Rectal smooth muscle tissue (tissue), 1 donor: ENCODE data around the gene ASXL1.
"Not testable (repeated sequence)": the region's sequence is repeated elsewhere in the genome, so short reads cannot be mapped to it uniquely, and the experiment has no call there.

Experiments used
- H3K27ac ChIP-seq: one replicate; pipeline ENCODE4 v1.7.0; 2013; ENCODE audit warnings: low read depth, low read length, inconsistent platforms
- H3K27me3 ChIP-seq: one replicate; pipeline ENCODE4 v1.7.0; 2013; ENCODE audit warnings: low read length; ENCODE audit not compliant: control insufficient read depth, insufficient read depth
- H3K36me3 ChIP-seq: one replicate; pipeline ENCODE4 v1.7.0; 2013; ENCODE audit warnings: low read length; ENCODE audit not compliant: control insufficient read depth, insufficient read depth
- H3K4me1 ChIP-seq: one replicate; pipeline ENCODE4 v1.7.0; 2013; ENCODE audit warnings: low read length; ENCODE audit not compliant: control insufficient read depth, insufficient read depth
- H3K4me3 ChIP-seq: one replicate; pipeline ENCODE4 v1.7.0; 2013; ENCODE audit warnings: low read length
- H3K9ac ChIP-seq: one replicate; pipeline ENCODE4 v1.7.0; 2013; ENCODE audit warnings: low read length

ASXL1 gene

DNA sequence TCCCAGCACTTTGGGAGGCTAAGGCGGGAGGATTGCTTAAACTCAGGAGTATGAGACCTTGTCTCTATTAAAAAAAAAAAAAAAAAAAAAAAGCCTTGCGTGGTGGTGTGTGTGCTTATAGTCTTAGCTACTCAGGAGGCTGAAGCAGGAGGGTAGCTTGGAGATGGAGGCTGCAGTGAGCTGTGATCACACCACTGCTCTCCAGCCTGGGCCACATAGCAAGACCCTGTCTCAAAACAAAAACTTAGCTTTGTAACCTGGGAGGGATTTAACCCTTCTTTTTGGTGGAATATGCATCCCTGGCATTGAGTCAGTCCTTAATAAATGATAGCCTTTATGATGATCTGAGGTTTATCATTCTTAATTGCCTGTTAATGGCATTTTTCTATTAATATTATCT lies 12.8 kb downstream of the ASXL1 start:
- no peak overlapping the region for H3K27ac ChIP-seq
- H3K36me3 ChIP-seq: no peaks in the 10 kb centered on the region
- H3K4me1 ChIP-seq: peaks cover 5% of the 10 kb centered on the region
- H3K4me3 ChIP-seq: no peak overlapping the region
- no peak overlapping the region for H3K9ac ChIP-seq
- no peaks in the 10 kb centered on the region for H3K27me3 ChIP-seq

DNA sequence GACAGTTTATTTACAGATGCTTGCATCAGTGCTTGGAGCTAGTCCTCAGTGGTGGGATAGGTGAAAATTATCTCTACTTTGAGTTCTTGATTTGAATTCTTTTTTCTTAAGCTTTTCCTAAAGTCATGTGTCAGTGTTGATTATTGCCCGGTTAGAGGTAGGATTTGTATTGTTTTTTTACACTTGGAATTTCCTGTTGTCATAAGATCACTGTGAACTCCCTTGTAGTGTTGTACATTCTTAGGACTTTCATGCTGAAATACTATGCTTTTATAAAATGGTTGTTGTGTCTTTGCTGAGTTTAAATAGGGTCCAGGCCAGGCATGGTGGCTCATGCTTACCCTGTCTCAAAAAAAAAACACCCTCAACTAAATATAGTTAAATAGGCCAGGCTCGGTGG lies 20.3 kb downstream of the ASXL1 start:
- H3K27ac ChIP-seq: no peak overlapping the region
- no peak overlapping the region for H3K9ac ChIP-seq
- H3K27me3 ChIP-seq: no peaks in the 10 kb centered on the region
- H3K4me3 ChIP-seq: no peak overlapping the region
- H3K36me3 ChIP-seq: no peaks in the 10 kb centered on the region
- no peaks in the 10 kb centered on the region for H3K4me1 ChIP-seq

DNA sequence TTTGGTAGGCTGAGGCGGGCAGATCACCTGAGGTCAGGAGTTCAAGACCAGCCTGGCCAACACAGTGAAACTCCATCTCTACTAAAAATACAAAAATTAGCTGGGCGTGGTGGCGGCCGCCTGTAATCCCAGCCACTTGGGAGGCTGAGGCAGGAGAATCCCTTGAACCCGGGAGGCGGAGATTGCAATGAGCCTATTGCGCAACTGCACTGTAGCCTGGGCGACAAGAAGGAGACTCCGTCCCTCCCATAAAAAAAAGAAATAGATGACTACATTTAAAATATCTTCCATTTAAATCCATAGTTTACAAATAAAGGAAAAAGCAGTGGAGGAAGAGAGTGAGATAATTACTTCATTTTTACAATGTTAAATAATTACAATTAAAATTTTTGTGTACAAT lies 21.9 kb downstream of the ASXL1 start:
- H3K27ac ChIP-seq, H3K9ac ChIP-seq, H3K4me3 ChIP-seq, H3K27me3 ChIP-seq, H3K36me3 ChIP-seq, H3K4me1 ChIP-seq: not testable (repeated sequence)

DNA sequence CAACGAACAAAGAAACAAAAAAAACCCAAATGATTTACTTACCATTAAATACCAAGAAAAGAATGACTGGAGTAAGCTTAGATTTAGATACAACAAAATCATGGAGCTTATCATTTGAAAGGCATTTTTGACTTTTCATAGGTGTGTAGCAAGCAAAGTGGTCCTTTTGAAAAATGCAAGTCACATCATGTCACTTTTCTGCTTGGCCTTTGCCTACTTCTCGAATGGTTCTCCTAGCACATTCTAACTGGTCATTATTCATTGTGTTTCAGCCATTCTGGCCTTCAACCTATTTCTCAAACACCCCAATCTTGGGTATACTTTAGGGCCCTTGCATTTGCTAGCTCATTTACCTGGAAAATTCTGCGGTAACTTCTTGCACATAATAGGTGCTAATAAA lies 22.6 kb downstream of the ASXL1 start:
- no peak overlapping the region for H3K27ac ChIP-seq

DNA sequence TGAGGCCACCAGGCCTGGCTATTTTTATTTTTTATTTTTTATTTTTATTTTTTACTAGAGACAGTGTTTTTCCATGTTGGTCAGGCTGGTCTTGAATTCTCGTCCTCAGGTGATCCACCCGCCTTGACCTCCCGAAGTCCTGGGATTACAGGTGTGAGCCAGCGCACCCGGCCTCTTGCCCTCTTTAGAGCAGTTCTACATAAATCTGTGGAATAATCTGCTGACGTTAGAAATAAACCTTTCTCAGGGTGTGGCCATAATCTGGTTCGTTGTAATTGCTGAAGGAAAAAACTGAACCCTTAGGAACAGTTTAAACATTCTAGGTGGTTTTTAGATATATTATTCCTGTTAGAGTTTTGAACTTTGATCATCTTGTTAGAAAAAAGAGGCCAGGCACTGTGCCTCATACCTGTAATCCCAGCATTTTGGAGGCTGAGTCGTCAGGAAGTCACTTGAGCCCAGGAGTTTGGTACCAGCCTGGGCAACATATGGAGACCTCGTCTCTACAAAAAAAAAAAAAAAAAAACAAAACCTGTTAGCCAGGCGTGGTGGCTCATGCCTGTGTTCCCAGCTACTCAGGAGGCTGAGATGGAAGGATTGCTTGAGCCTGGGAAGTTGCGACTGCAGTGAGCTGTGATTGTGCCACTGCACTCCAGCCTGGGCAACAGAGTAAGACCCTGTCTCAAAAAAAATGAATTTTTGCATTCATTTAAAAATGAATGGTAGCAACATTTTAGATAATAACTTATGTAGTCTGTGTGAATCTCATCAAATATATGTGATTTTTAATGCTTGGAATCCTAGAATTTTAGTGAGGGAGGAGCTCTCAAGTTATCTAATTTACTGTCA lies 24.2 kb downstream of the ASXL1 start:
- no peaks in the 10 kb centered on the region for H3K4me1 ChIP-seq
- no peaks in the 10 kb centered on the region for H3K36me3 ChIP-seq
- no peaks in the 10 kb centered on the region for H3K27me3 ChIP-seq
- H3K27ac ChIP-seq: no peak overlapping the region
- H3K9ac ChIP-seq: no peak overlapping the region
- no peak overlapping the region for H3K4me3 ChIP-seq

More for the DNA sequence above, 22.6 kb downstream of the ASXL1 start:
- Histone ChIP-seq H3K4me3 (no peak overlapping the region), H3K4me1 (no peaks in the 10 kb centered on the region), H3K9ac (no peak overlapping the region), H3K36me3 (no peaks in the 10 kb centered on the region), H3K27me3 (no peaks in the 10 kb centered on the region)

DNA sequence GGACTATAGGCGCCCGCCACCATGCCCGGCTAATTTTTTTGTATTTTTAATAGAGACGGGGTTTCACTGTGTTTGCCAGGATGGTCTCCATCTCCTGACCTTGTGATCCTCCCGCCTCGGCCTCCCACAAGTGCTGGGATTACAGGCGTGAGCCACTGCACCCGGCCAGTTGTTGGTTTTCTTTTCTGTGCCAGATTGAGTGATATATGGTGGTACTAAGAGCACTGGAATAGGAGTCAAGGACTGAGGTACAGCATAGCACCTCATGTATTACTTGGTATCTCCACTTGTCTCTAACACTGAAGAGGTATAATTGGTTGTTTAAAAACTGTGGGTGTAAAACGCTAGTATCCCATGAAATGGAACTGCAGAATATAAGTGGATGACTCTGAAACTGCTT lies 25.3 kb downstream of the ASXL1 start:
- H3K4me3 ChIP-seq, H3K27ac ChIP-seq, H3K27me3 ChIP-seq, H3K36me3 ChIP-seq, H3K9ac ChIP-seq, H3K4me1 ChIP-seq: not testable (repeated sequence)

DNA sequence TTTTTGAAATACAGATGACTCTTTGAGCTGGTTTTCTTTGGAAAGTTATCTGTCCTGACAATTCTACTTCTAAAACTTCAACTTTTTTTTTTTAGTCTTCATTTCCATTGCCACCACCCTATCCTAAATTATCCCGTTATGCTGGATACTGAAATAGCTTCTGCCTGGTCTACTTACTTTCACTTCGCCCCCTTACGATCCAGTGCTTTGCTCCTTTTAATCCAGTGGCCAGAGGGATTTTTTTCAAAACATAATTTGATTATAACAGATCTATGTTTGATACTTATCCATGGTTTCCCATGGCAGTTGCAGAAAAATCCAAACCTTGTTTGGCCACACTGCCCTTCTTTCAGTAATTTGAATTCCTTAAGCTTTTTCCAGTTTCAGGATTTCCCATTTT lies 27.4 kb downstream of the ASXL1 start:
- no peak overlapping the region for H3K9ac ChIP-seq
- H3K4me3 ChIP-seq: no peak overlapping the region
- no peaks in the 10 kb centered on the region for H3K4me1 ChIP-seq
- H3K36me3 ChIP-seq: no peaks in the 10 kb centered on the region
- no peaks in the 10 kb centered on the region for H3K27me3 ChIP-seq
- H3K27ac ChIP-seq: peak overlapping the region; percentile 47

DNA sequence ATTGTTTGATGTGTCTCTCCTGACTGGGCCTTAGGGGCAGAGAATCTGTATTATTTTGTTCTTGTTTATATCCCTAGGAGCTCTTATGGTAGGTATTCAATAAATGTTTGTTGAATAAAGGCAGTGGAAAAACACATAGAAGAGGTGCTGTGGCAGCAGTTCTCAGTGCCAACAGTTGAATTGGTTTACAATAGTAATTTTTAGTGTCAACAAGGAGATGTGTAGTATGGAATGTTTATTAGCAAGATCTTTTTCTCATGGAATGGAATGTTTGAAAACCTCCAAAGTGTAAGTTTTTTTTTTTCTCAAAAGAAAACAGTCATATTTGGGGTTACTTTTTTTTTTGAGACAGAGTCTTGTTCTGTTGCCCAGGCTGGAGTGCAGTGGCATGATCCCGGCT lies 28.0 kb downstream of the ASXL1 start:
- H3K4me1 ChIP-seq: no peaks in the 10 kb centered on the region
- H3K4me3 ChIP-seq: no peak overlapping the region
- H3K27ac ChIP-seq: peak overlapping the region; percentile 47

DNA sequence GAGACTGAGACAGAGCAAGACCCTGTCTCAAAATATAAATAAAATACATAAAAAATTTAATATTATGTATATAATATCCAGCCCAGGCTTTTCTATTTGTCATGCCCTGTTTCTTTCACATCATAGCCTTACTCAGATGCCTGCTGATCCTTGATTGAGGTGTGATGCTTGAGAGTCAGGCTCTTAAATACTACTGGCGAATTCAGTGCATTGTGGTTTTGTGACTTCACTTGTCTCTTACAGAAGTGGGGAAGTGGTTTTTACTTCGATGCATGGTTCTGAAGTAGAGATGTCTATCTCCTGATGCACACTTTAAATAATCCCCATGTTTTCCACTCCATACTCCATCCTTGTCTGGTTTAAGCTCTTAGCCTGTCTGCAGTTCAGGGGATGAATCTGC lies 29.1 kb downstream of the ASXL1 start:
- no peak overlapping the region for H3K4me3 ChIP-seq
- no peak overlapping the region for H3K27ac ChIP-seq
- H3K9ac ChIP-seq: no peak overlapping the region
- H3K27me3 ChIP-seq: no peaks in the 10 kb centered on the region
- no peaks in the 10 kb centered on the region for H3K4me1 ChIP-seq
- no peaks in the 10 kb centered on the region for H3K36me3 ChIP-seq

More for the DNA sequence above, 28.0 kb downstream of the ASXL1 start:
- Histone ChIP-seq H3K9ac (no peak overlapping the region), H3K36me3 (no peaks in the 10 kb centered on the region), H3K27me3 (no peaks in the 10 kb centered on the region)

DNA sequence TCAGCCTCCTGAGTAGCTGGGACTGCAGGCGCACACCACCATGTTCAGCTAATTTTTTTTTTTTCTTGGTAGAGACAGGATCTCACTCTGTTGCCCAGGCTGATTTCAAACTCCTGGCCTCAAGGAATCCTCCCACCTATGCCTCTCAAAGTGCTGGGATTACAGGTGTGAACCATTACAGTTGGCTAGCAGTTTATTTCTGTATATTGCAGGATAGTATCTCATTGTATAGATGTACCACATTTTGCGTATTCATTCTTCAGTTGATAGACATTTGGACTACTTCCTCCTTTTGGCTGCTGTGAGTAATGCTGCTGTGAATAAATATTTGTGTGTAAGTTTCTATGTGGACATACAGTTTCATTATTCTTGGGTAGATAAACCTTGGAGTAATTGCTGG lies 32.9 kb downstream of the ASXL1 start:
- H3K4me3 ChIP-seq: no peak overlapping the region
- H3K27me3 ChIP-seq: no peaks in the 10 kb centered on the region
- no peak overlapping the region for H3K9ac ChIP-seq
- H3K27ac ChIP-seq: no peak overlapping the region
- H3K4me1 ChIP-seq: no peaks in the 10 kb centered on the region
- no peaks in the 10 kb centered on the region for H3K36me3 ChIP-seq

DNA sequence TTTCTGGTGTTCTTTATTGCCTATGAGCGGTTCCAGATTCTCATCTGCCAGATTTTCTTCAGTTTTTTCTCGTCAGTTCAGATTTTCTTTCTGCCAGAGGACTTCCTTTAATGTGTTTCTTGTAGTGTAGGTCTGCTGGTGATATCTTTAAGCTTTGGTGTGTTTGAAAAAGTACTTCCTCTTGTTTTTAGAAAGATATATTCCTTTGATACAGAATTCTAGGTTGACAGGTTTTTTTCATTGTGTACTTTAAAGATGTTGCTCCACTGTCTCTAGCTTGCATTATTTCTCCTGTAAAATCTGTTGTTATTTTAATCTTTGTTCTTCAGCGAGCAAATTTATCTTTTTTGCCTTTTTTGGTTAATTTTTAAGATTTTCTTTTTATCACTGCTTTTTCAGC lies 36.9 kb downstream of the ASXL1 start:
- Histone ChIP-seq H3K36me3 (no peaks in the 10 kb centered on the region), H3K27me3 (no peaks in the 10 kb centered on the region), H3K4me3 (no peak overlapping the region), H3K9ac (no peak overlapping the region), H3K4me1 (no peaks in the 10 kb centered on the region), H3K27ac (no peak overlapping the region)

DNA sequence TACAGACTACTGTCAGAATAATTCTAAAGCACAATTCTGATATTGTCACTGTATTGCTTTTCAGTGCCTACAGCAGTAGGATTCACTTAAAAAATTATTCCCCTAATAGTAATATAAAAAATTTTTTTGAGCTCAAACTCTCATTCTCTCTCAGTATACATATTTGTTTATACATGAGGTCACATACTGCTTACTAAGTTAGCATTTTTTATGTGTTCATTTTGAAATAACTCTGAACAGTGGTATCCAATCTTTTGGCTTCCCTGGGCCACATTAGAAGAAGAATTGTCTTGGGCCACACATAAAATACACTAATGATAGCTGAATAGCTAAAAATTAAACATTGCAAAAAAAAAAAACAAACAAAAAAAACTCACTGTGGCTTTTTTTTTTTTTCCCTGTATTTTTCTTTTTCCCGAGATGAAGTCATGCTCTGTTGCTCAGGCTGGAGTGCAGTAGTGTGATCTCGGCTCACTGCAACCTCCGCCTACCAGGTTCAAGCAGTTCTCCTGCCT lies 38.6 kb downstream of the ASXL1 start:
- no peak overlapping the region for H3K4me3 ChIP-seq
- H3K27me3 ChIP-seq: no peaks in the 10 kb centered on the region
- H3K27ac ChIP-seq: no peak overlapping the region
- no peaks in the 10 kb centered on the region for H3K36me3 ChIP-seq
- no peak overlapping the region for H3K9ac ChIP-seq
- H3K4me1 ChIP-seq: no peaks in the 10 kb centered on the region

DNA sequence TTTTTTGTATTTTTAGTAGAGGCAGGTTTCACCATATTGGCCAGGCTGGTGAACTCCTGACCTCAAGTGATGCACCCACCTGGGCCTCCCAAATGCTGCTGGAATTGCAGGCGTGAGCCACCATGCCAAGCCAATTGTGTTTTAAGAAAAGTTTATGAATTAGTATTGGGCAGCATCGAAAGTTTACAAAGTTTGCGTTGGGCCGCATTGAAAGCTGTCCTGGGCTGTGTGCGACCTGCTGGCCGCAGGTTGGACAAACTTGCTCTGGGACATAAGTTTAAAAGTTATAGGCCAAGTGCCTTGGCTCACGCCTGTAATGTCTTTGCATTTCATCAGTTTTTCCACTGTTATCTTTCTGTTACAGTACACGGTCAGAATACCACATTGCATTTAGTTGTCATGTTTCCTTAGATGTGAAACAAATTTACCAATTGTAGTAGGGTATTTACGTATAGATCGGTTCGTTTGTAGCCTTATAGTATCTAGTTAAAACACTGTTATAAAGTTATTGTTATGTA lies 39.5 kb downstream of the ASXL1 start:
- H3K27me3 ChIP-seq: no peaks in the 10 kb centered on the region
- H3K36me3 ChIP-seq: no peaks in the 10 kb centered on the region
- no peaks in the 10 kb centered on the region for H3K4me1 ChIP-seq
- H3K27ac ChIP-seq: no peak overlapping the region
- no peak overlapping the region for H3K9ac ChIP-seq
- H3K4me3 ChIP-seq: no peak overlapping the region
